Stimulated activated CD8-positive, alpha-beta memory T cell treated with anti-CD3 and anti-CD28 coated beads, Interleukin-7, amount 100 ng/mL, for 4 hours (primary cell): Measurements from ENCODE around the gene KLHL8.
"Not testable (repeated sequence)": the region's sequence is repeated elsewhere in the genome, so short reads cannot be mapped to it uniquely, and the experiment has no call there.

ENCODE experiments used
- DNase-seq, 2 donors: peaks; one replicate each; pipeline ENCODE4 v3.0.0-alpha.2; 2020; ENCODE audit warnings: low read depth in 2 of 2

KLHL8 gene

GRCh38 chr4:87179751-87180150 is 40.7 kb downstream of the KLHL8 start:
- DNase-seq = no peak

GRCh38 chr4:87174672-87175071 is 45.7 kb downstream of the KLHL8 start:
- DNase-seq = no peak

- DNase-seq = no peak
Observed at GRCh38 chr4:87171944-87172343, 48.5 kb downstream of the KLHL8 start.

- no peak for DNase-seq
Observed at GRCh38 chr4:87166296-87166854, 54.0 kb downstream of the KLHL8 start.

GRCh38 chr4:87165892-87166291 is 54.5 kb downstream of the KLHL8 start:
- no peak for DNase-seq

GRCh38 chr4:87153078-87153870 is 67.1 kb downstream of the KLHL8 start:
- DNase-seq = no peak

- DNase-seq = no peak
Observed at GRCh38 chr4:87152310-87153041, 67.9 kb downstream of the KLHL8 start.

- no peak for DNase-seq
Observed at GRCh38 chr4:87151730-87152129, 68.7 kb downstream of the KLHL8 start.

- peak in 1 of 2 donors; percentile 8 for DNase-seq
Observed at GRCh38 chr4:87150498-87151261, 69.7 kb downstream of the KLHL8 start.

GRCh38 chr4:87147116-87147515 is 73.3 kb downstream of the KLHL8 start:
- DNase-seq = no peak

GRCh38 chr4:87145934-87146333 is 74.5 kb downstream of the KLHL8 start:
- not testable (repeated sequence) for DNase-seq

GRCh38 chr4:87144356-87144755 is 76.1 kb downstream of the KLHL8 start:
- DNase-seq = no peak

GRCh38 chr4:87141428-87141827 is 79.0 kb downstream of the KLHL8 start:
- no peak for DNase-seq

GRCh38 chr4:87134122-87134521 is 86.3 kb downstream of the KLHL8 start:
- DNase-seq = no peak

GRCh38 chr4:87133183-87133582 is 87.2 kb downstream of the KLHL8 start:
- no peak for DNase-seq

- DNase-seq = no peak
Observed at GRCh38 chr4:87132035-87132434, 88.4 kb downstream of the KLHL8 start.

- no peak for DNase-seq
Observed at GRCh38 chr4:87130985-87131703, 89.3 kb downstream of the KLHL8 start.

- DNase-seq = no peak
Observed at GRCh38 chr4:87129681-87130080, 90.7 kb downstream of the KLHL8 start.

- DNase-seq = no peak
Observed at GRCh38 chr4:87128006-87128705, 92.3 kb downstream of the KLHL8 start.

GRCh38 chr4:87126056-87126455 is 94.4 kb downstream of the KLHL8 start:
- DNase-seq = no peak

- no peak for DNase-seq
Observed at GRCh38 chr4:87122252-87122651, 98.2 kb downstream of the KLHL8 start.
